Right atrium auricular region (tissue), 2 donors: ENCODE results near the gene AFM. TPM values are rescaled to one million over a fixed set of nuclear protein-coding genes. Genes with fewer than 3 reads are reported as not detected.

ENCODE experiments used
- DNase-seq: peaks from one replicate; pipeline ENCODE4 v3.0.0-alpha.2; 2019; ENCODE audit warnings: low spot score
- H3K27ac ChIP-seq, 2 donors: fragments of 200-600 bp; sonication (generic); 1 replicate in 1 of 2; 2 replicates in 1 of 2; pipeline ENCODE4 v1.5.1; 2016 to 2019
- H3K27me3 ChIP-seq, 2 donors: fragments of 200-600 bp; sonication (generic); one replicate each; pipeline versions ENCODE4 v1.5.1 to v1.6.0; 2017 to 2019
- H3K36me3 ChIP-seq: fragments of 200-600 bp; sonication (generic); one replicate; pipeline ENCODE4 v1.5.1; 2016
- H3K4me1 ChIP-seq, 2 donors: fragments of 200-600 bp; sonication (generic); one replicate each; pipeline versions ENCODE4 v1.5.1 to v1.6.0; 2017 to 2019
- H3K4me3 ChIP-seq, 2 donors: fragments of 200-600 bp; sonication (generic); 1 replicate in 1 of 2; 2 replicates in 1 of 2; pipeline ENCODE4 v1.5.1; 2017 to 2019; ENCODE audit warnings: mild to moderate bottlenecking in 1 of 2, moderate library complexity in 1 of 2
- H3K9me3 ChIP-seq, 2 donors: fragments of 200-600 bp; sonication (generic); one replicate each; pipeline ENCODE4 v1.5.1; 2019
- CTCF ChIP-seq, 2 donors: fragments of 200-600 bp; sonication (generic); IDR thresholded peaks; one replicate each; pipeline ENCODE4 v1.5.1; 2019; ENCODE audit warnings: antibody characterized with exemption in 2 of 2
- total RNA-seq, 2 donors: library from RNA; depleted of rRNA; stranded (reverse); fragments of >200 nt; gene quantifications; one replicate each; pipeline ENCODE4 v1.1.0, GENCODE V29; 2016

Gene AFM
- not detected for total RNA-seq

GRCh38 chr4:73481358-73481757, at the start of gene AFM:
TSS of gene AFM (plus strand) at chr4:73481745. CDS start at chr4:73481776, 31 bp downstream.
- H3K27me3 ChIP-seq = no peaks in the 10 kb centered on the region
- H3K4me3 ChIP-seq = no peak within 1 kb of the TSS
- no peak within 1 kb of the TSS for H3K27ac ChIP-seq
- no peaks in the 10 kb centered on the region for H3K36me3 ChIP-seq
- DNase-seq = no peak
- no peaks in the 10 kb centered on the region for H3K9me3 ChIP-seq
- TF ChIP-seq CTCF (IDR thresholded peaks at IDR 0.05) = no peak
- H3K4me1 ChIP-seq = no peaks in the 10 kb centered on the region

GRCh38 chr4:73431813-73432168, 49.8 kb upstream of the AFM start:
- H3K27ac ChIP-seq = no peak overlapping the region
- H3K27me3 ChIP-seq = no peaks in the 10 kb centered on the region
- TF ChIP-seq CTCF (IDR thresholded peaks at IDR 0.05) = no peak
- H3K36me3 ChIP-seq = no peaks in the 10 kb centered on the region
- DNase-seq = no peak
- H3K9me3 ChIP-seq = no peaks in the 10 kb centered on the region
- no peak overlapping the region for H3K4me3 ChIP-seq
- H3K4me1 ChIP-seq = no peaks in the 10 kb centered on the region

- H3K9me3 ChIP-seq = no peaks in the 10 kb centered on the region
- H3K4me1 ChIP-seq = no peaks in the 10 kb centered on the region
- H3K4me3 ChIP-seq = no peak overlapping the region
- no peak overlapping the region for H3K27ac ChIP-seq
- no peak for TF ChIP-seq CTCF (IDR thresholded peaks at IDR 0.05)
- no peaks in the 10 kb centered on the region for H3K36me3 ChIP-seq
- H3K27me3 ChIP-seq = no peaks in the 10 kb centered on the region
- DNase-seq = no peak
Observed at GRCh38 chr4:73432169-73433000, 49.2 kb upstream of the AFM start.

- no peaks in the 10 kb centered on the region for H3K4me1 ChIP-seq
- no peaks in the 10 kb centered on the region for H3K27me3 ChIP-seq
- no peak for DNase-seq
- no peak for TF ChIP-seq CTCF (IDR thresholded peaks at IDR 0.05)
- no peaks in the 10 kb centered on the region for H3K36me3 ChIP-seq
- no peak overlapping the region for H3K27ac ChIP-seq
- no peak overlapping the region for H3K4me3 ChIP-seq
- no peaks in the 10 kb centered on the region for H3K9me3 ChIP-seq
Observed at GRCh38 chr4:73433140-73433539, 48.4 kb upstream of the AFM start.

GRCh38 chr4:73434311-73434710, 47.2 kb upstream of the AFM start:
- Histone ChIP-seq H3K4me1 (no peaks in the 10 kb centered on the region), H3K36me3 (no peaks in the 10 kb centered on the region)
- no peak for DNase-seq

More at GRCh38 chr4:73434311-73434710, 47.2 kb upstream of the AFM start:
- no peak overlapping the region for H3K27ac ChIP-seq
- no peaks in the 10 kb centered on the region for H3K27me3 ChIP-seq
- TF ChIP-seq CTCF (IDR thresholded peaks at IDR 0.05) = peak in 1 of 2 donors; percentile 41
- no peaks in the 10 kb centered on the region for H3K9me3 ChIP-seq
- H3K4me3 ChIP-seq = no peak overlapping the region
